PFSK-1 (cell line): Measurements from ENCODE around the gene SUGP2.

Experiments used
- FOXP2 ChIP-seq: optimal IDR thresholded peaks from 2 replicates; pipeline ENCODE3; 2011; ENCODE audit warnings: borderline replicate concordance, control low read depth, inconsistent platforms; ENCODE audit not compliant: insufficient read depth; ENCODE audit errors: extremely low read length, extremely low read depth
- POLR2AphosphoS5 ChIP-seq: IDR thresholded peaks from 2 replicates; pipeline ENCODE4 v1.6.1; 2012; ENCODE audit warnings: low read depth, mild to moderate bottlenecking, control low read depth, low read length, moderate library complexity
- SIN3A ChIP-seq: IDR thresholded peaks from 2 replicates; pipeline ENCODE4 v1.6.1; 2012; ENCODE audit warnings: mild to moderate bottlenecking, low read length, moderate library complexity, borderline replicate concordance; ENCODE audit not compliant: insufficient read depth
- TAF1 ChIP-seq: IDR thresholded peaks from 2 replicates; pipeline ENCODE4 v1.6.1; 2012; ENCODE audit warnings: low read length, control low read depth, borderline replicate concordance; ENCODE audit not compliant: insufficient read depth
- TF ChIP-seq, protein P1 (sequence below), 2 experiments: IDR thresholded peaks; 2 replicates each; pipeline versions ENCODE4 v1.6.1 to v1.8.0; 2011 to 2012; ENCODE audit warnings: low read depth in 2 of 2, low read length in 2 of 2, control low read depth in 1 of 2, inconsistent platforms in 1 of 2, mild to moderate bottlenecking in 1 of 2, moderate library complexity in 1 of 2; ENCODE audit not compliant: insufficient read depth in 1 of 2

GRCh38 chr19:19006213-19006612, 27.1 kb downstream of the SUGP2 start:
- TF ChIP-seq, protein P1, sequence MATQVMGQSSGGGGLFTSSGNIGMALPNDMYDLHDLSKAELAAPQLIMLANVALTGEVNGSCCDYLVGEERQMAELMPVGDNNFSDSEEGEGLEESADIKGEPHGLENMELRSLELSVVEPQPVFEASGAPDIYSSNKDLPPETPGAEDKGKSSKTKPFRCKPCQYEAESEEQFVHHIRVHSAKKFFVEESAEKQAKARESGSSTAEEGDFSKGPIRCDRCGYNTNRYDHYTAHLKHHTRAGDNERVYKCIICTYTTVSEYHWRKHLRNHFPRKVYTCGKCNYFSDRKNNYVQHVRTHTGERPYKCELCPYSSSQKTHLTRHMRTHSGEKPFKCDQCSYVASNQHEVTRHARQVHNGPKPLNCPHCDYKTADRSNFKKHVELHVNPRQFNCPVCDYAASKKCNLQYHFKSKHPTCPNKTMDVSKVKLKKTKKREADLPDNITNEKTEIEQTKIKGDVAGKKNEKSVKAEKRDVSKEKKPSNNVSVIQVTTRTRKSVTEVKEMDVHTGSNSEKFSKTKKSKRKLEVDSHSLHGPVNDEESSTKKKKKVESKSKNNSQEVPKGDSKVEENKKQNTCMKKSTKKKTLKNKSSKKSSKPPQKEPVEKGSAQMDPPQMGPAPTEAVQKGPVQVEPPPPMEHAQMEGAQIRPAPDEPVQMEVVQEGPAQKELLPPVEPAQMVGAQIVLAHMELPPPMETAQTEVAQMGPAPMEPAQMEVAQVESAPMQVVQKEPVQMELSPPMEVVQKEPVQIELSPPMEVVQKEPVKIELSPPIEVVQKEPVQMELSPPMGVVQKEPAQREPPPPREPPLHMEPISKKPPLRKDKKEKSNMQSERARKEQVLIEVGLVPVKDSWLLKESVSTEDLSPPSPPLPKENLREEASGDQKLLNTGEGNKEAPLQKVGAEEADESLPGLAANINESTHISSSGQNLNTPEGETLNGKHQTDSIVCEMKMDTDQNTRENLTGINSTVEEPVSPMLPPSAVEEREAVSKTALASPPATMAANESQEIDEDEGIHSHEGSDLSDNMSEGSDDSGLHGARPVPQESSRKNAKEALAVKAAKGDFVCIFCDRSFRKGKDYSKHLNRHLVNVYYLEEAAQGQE (IDR thresholded peaks at IDR 0.05; ENCODE audit: insufficient read depth in 1 of 2, low read depth in 2 of 2, low read length in 2 of 2) = no peak
- no peak for TF ChIP-seq TAF1
- TF ChIP-seq SIN3A = no peak
- no peak for TF ChIP-seq POLR2AphosphoS5
- TF ChIP-seq FOXP2 = no peak
